ENCODE results near the gene NME5.

Gene NME5

DNA sequence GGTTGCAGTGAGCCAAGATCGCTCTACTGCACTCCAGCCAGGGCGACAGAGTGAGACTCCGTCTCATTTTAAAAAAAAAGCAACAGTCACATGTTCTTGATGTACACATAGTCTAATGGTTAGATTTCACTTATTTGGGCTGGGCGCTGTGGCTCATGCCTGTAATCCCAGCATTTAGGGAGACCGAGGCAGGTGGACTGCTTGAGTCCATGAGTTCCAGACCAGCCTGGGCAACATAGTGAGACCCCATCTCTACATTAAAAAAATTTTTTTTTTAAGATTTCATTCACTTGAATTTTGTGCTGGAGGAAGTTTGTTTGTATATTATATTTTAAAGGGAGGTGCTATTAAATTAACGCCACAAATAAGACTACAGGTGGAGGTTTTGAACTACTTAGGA lies 33.5 kb downstream of the NME5 start:
- TF ChIP-seq TAF1 (IDR thresholded peaks at IDR 0.05; ENCODE audit: borderline replicate concordance, insufficient read depth, low read length) (no peak), FOXP2 (optimal IDR thresholded peaks at IDR 0.05; ENCODE audit: borderline replicate concordance, extremely low read depth, extremely low read length, insufficient read depth) (no peak), SIN3A (IDR thresholded peaks at IDR 0.05; ENCODE audit: borderline replicate concordance, insufficient read depth, low read length) (no peak), POLR2AphosphoS5 (IDR thresholded peaks at IDR 0.05; ENCODE audit: low read depth, low read length) (no peak)
- TF ChIP-seq, protein P1, sequence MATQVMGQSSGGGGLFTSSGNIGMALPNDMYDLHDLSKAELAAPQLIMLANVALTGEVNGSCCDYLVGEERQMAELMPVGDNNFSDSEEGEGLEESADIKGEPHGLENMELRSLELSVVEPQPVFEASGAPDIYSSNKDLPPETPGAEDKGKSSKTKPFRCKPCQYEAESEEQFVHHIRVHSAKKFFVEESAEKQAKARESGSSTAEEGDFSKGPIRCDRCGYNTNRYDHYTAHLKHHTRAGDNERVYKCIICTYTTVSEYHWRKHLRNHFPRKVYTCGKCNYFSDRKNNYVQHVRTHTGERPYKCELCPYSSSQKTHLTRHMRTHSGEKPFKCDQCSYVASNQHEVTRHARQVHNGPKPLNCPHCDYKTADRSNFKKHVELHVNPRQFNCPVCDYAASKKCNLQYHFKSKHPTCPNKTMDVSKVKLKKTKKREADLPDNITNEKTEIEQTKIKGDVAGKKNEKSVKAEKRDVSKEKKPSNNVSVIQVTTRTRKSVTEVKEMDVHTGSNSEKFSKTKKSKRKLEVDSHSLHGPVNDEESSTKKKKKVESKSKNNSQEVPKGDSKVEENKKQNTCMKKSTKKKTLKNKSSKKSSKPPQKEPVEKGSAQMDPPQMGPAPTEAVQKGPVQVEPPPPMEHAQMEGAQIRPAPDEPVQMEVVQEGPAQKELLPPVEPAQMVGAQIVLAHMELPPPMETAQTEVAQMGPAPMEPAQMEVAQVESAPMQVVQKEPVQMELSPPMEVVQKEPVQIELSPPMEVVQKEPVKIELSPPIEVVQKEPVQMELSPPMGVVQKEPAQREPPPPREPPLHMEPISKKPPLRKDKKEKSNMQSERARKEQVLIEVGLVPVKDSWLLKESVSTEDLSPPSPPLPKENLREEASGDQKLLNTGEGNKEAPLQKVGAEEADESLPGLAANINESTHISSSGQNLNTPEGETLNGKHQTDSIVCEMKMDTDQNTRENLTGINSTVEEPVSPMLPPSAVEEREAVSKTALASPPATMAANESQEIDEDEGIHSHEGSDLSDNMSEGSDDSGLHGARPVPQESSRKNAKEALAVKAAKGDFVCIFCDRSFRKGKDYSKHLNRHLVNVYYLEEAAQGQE (IDR thresholded peaks at IDR 0.05; ENCODE audit: insufficient read depth in 1 of 2, low read depth in 2 of 2, low read length in 2 of 2): no peak

DNA sequence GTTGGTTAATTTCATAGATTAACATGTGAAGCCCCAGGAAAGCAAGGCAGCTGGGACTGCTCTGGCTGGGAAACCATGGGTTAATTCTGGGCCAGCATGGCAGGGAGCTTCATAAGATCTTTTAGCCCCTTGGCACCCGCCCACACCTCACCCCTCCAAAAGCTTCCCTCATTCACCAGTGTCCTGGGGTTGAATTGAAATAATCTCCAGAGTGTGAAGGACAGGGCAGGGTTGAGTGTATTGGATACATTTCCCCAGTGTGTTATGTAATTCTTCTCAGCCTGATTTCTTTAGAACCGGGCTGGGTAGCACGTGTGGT lies 36.0 kb downstream of the NME5 start:
- no peak for TF ChIP-seq FOXP2 (optimal IDR thresholded peaks at IDR 0.05; ENCODE audit: borderline replicate concordance, extremely low read depth, extremely low read length, insufficient read depth)
- TF ChIP-seq, protein P1 (IDR thresholded peaks at IDR 0.05; ENCODE audit: insufficient read depth in 1 of 2, low read depth in 2 of 2, low read length in 2 of 2): no peak
- TF ChIP-seq TAF1 (IDR thresholded peaks at IDR 0.05; ENCODE audit: borderline replicate concordance, insufficient read depth, low read length): no peak
- no peak for TF ChIP-seq POLR2AphosphoS5 (IDR thresholded peaks at IDR 0.05; ENCODE audit: low read depth, low read length)
- no peak for TF ChIP-seq SIN3A (IDR thresholded peaks at IDR 0.05; ENCODE audit: borderline replicate concordance, insufficient read depth, low read length)

DNA sequence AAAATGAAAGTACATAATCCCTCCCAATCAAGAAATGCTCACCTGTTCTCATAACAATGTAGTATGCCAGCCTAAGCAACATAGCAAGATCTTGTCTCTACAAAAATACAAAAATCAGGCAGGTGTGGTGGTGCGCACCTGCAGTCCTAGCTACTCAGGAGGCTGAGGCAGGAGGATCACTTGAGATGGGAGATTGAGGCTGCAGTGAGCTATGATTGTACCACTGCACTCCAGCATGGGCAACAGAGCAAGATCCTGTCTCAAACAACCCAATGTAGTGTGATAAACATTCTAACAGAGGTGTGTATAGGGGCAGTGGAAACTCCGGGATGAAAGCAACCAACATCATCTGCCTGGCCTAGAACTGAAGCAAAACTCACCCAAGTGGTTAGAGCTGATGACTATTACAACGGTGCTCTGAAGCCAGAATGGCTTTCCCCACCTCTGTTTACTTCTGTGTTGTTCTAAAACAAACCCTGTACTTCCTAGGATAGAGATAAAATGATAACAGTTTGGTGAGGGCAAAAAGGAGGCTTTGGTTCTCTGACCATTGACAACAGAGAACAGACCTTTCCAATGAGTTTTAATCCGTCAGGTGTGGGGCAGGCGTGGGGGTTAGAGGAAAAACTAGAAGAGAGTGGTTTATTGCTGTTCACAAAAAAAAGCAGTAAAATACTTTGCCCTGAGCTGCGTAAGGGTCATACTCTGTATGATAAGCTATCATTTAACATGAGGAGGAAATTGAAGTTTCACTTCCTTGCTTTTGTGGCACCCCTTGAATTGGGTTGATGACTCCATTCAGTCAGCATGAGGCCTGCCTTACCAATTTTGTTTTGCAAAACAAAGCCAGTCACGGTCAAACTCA lies 36.5 kb downstream of the NME5 start:
- TF ChIP-seq FOXP2 (optimal IDR thresholded peaks at IDR 0.05; ENCODE audit: borderline replicate concordance, extremely low read depth, extremely low read length, insufficient read depth) (no peak), TAF1 (IDR thresholded peaks at IDR 0.05; ENCODE audit: borderline replicate concordance, insufficient read depth, low read length) (no peak), POLR2AphosphoS5 (IDR thresholded peaks at IDR 0.05; ENCODE audit: low read depth, low read length) (no peak), SIN3A (IDR thresholded peaks at IDR 0.05; ENCODE audit: borderline replicate concordance, insufficient read depth, low read length) (no peak)
- TF ChIP-seq, protein P1 (IDR thresholded peaks at IDR 0.05; ENCODE audit: insufficient read depth in 1 of 2, low read depth in 2 of 2, low read length in 2 of 2): no peak

DNA sequence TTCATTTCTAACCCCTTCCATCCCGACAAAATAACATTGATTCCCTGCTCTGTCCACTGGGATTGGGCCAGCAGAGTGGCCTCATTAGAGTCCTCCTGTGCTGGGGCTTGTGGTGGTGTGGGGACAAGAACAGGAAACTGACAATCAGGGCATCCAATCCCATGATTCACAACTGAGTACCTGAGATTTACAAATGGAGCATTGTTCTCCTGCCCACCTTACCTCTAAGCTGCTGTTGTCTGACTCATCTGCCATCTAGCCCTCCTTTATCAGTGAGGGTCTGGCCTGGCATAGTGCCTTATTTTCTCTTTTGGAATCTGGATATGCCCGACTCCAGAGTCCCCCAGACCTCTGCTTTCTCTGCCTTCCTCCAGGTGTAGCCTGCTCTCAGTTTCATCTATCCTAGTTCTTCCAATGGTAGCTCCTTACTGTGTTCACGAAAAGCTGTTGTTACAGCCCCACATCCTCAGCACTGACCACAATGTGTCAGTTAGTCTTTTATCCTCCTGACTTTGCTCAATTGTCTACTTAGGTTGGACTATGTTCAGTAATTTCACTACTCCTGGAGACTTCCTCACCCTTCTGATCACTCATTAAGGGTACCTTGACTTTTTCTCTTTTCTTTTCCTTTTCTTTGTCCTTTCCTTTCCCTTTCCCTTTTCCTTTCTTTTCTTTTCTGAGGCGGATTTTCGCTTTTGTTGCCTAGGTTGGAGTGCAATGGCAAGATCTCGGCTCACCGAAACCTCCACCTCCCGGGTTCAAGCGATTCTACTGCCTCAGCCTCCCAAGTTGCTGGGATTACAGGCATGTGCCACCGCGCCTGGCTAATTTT lies 42.0 kb downstream of the NME5 start:
- TF ChIP-seq SIN3A (IDR thresholded peaks at IDR 0.05; ENCODE audit: borderline replicate concordance, insufficient read depth, low read length): no peak
- no peak for TF ChIP-seq FOXP2 (optimal IDR thresholded peaks at IDR 0.05; ENCODE audit: borderline replicate concordance, extremely low read depth, extremely low read length, insufficient read depth)
- no peak for TF ChIP-seq TAF1 (IDR thresholded peaks at IDR 0.05; ENCODE audit: borderline replicate concordance, insufficient read depth, low read length)
- TF ChIP-seq, protein P1 (IDR thresholded peaks at IDR 0.05; ENCODE audit: insufficient read depth in 1 of 2, low read depth in 2 of 2, low read length in 2 of 2): no peak
- no peak for TF ChIP-seq POLR2AphosphoS5 (IDR thresholded peaks at IDR 0.05; ENCODE audit: low read depth, low read length)

Data from PFSK-1 (cell line).